Left renal pelvis (tissue), 4 donors: ENCODE results near the gene MSL1. TPM values are rescaled to one million over a fixed set of nuclear protein-coding genes. Genes with fewer than 3 reads are reported as not detected.

Source experiments
- DNase-seq, 4 donors: peaks; one replicate each; pipeline ENCODE4 v3.0.0-alpha.2; 2013; ENCODE audit warnings: low read depth in 4 of 4, low spot score in 3 of 4
- polyA plus RNA-seq, 4 donors: library from polyadenylated mRNA; unstranded; fragments of 120-200 nt; gene quantifications; one replicate each; pipeline ENCODE4 v1.2.1, GENCODE V29; 2013; ENCODE audit not compliant: insufficient read length in 4 of 4

The MSL1 gene
- polyA plus RNA-seq, 4 donors = 166 to 177 (median 173) TPM

DNA sequence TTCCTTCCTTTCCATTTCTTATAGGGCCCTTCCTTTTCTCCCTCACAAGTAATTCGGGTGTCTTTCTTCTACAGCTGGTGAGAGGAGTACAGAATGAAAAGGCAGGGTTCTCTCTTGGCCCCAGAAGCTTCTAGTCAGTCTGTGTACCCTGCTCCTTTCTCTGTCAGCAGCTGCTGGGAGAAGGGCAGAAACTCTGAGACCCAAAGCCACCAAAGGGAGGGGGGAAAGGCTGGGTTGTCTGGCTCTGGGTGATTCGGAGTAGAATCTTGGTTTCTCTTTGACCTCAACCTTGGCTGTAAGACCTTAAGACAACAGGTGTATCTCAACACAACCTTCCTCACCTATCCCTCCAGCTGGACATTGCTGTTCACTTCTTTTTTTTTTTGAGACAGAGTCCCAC, 18.1 kb upstream of the MSL1 start:
- DNase-seq = no peak

- no peak for DNase-seq
Measured at GRCh38 chr17:40104594-40105486, 16.9 kb upstream of the MSL1 start.

DNA sequence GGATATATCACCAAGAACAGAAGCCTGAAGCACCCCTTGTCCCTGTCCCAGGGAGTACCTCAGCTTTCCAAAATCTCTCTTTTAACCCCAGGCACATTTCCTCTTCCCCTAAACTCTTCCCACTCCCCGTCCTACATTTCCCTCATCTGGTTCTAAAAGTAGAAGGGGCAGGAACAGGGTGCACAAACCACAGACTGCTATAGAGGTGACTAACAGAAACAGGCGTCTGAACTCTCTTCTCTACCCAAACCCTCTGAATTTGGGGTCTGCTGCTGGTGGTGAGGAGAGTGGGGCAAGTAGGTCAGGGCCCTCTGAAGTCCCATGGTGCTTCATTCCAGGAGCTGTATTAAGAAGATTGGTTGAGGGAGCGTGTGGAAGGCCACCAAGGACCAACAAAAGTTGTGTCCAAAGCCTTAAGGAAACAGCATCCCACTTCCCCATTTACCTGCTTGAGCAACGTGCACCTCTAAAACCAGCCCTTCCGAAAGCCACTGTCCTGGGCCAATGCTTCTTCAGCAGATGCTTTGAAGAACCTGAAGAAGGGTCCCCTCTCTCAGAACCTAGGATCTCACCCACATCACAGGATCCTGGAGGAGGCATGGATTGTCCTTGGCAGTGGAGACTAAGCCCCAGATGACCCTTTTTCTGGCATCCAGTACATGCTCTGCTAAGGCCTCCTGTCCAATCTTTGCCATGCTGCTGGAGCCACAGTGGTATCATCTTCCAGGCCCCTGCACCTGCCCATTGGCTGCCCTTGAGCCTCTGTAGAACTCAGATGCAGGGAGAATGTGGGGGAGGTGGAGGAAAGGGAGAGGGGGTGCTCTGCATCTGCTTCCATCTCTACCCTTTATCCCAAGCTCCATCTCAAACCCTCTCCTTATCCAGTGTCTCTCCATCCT, 15.7 kb upstream of the MSL1 start:
- DNase-seq = no peak

GRCh38 chr17:40106760-40107521, 14.8 kb upstream of the MSL1 start:
- DNase-seq = no peak

GRCh38 chr17:40107522-40108174, 14.1 kb upstream of the MSL1 start:
- no peak for DNase-seq

DNA sequence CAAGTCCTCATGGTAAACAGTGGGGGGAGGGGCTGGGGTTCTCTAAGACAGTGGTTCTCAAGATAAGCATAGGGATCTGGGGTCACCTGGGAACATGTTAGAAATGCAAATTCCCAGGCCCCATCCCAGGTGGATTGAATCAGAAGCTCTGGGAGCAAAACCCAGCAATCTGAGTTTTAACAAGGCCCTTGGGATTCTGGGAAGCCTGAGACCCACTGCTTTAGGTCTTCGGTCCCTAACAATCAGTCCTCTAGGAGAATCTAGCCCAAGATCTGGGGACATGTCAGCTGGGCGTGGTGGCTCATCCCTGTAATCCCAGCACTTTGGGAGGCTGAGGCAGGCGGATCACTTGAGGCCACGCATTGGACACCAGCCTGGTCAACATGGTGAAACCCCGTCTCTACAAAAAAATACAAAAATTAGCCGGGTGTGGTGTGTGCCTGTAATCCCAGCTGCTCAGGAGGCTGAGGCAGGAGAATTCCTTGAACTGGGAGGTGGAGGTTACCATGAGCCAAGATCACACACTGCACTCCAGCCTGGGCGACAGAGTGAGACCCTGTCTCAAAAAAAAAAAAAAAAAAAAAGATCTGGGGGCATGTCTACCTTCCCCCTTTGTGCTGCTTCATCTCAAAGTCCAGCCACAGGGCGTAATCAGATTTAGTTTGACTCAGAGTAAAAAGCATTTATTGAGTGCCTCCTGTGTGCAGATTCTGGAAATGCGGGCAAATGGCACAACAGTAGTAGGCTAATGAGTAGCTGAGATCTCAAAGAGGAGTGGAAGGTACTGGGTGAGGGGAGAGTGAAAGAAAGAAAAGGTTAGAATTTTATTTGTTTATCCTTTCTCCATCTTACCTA, 12.6 kb upstream of the MSL1 start:
- DNase-seq = no peak

DNA sequence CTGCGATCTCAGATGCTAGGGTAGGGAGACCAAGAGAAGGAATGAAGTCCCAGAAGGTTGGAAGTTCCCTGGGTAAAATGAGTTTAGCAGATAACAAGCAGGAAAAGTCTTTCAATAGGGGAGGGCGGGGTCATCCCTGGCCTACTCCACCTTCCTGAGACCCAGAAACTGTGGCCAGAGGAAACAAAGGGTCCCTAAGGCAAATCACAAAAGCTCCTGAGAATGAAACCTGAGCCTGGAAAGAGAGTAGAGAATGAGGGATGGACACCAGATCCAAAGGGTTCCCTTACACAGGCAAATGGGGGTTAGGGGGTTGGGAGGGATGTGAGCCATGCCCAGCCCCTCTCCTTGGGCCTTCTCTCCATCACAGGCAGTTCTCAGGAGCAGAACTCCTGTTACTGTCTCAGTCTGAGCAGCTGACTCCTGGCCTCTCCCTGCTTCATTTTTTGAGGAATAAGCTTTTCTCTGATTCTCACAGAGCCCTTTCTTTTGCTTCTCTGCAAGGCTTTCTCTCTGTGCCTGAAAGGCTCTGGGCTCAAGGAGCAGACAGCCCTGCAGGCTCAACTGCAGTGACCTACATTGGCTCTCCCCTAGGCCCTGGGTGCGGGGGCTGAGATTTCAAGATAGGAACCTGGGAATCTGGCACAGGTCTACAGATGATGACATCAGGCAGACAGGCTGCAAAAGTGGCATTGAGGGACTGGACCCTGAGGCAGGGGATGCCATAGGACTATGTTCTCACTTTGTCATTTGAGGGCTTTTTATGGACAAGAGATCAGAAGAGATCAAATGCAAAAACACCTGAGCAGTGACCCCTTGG, 11.5 kb upstream of the MSL1 start:
- DNase-seq = no peak

GRCh38 chr17:40111221-40112128, 10.3 kb upstream of the MSL1 start:
- DNase-seq = peak; percentile 87 to 94 (median 90)

DNA sequence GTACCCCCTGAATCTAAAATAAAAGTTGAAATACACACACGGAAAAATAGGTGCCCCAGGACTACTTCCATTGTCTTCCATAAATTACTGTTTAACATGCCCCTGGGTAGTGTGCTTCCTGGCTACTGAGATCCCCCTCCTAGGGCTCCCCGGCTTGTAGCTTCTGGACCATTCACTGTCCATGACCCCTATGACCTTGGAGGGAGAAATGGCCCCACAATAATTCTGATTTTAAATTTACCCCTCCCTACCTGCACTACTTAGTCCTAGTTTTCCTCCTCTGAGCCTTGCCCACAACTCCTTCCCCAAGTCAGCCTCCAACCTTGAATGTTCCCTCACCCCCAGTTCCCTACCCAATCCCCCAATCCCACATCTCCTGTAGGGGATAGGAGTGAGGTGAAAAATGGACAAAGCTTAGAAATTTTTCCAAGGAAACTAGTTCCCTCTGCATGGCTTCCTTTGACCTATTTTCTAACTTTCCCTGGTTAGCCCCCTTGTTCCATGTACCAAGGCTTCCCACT, 9.5 kb upstream of the MSL1 start:
- DNase-seq = no peak

DNA sequence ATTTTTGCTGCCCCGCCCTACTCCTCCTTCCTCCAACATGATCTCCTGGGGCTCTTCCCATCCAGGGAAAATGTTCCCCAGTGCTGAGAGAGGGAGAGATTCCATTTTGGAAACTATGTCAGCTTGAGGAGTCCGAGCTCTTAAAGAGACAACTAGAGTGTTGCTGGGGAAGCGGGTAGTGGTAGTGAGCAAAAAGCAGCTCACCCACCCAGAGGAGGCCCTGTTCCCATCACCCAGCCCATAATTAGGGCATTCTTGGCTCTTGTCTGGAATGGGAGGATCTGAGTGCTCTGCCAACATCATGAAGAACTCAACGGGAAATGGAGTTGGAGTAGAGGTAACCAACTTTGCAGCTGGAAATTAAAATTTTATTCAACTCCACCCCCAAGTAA, 9.1 kb upstream of the MSL1 start:
- no peak for DNase-seq

DNA sequence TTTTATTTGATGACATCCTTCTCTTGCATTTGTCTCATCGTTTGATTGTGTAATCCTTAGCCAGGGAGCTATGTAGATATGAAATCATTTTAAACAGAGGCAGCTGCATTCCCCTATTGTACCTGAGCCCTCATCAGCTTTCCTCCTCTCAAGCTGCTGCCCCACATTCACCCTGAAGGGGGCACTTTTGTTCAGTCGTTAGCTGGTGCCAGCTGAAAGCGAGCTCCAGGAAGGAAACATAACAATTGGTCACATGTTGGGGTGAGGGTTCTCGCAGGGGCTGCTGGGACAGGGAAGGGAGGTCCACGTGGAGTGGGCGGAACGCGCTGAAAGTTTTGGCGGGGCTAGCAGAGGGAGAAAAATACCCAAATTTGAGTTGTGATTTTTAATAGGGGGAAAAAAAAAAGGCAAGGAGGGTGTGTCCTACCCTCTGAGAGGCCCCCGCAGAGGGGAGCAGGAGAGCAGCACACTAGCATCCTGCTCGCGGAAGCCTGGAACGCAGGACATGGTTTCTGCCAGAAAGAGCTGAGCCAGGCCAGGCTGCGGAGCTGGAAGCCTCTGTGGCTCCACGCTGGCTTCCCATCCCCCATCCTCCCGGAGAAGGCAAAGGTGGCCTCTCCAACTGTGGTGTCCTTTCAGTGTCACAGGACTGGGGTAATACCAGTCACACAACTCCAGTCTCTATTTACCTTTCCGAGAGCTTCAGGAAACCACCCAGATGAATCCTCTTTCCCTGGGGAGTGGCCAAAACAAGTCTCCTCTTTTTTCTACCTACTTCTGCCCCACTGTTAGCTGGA, 8.5 kb upstream of the MSL1 start:
- peak in 3 of 4 donors; percentile 88 to 92 (median 91) for DNase-seq

- no peak for DNase-seq
Measured at GRCh38 chr17:40113907-40114245, 7.9 kb upstream of the MSL1 start.

GRCh38 chr17:40115101-40115436, 6.7 kb upstream of the MSL1 start:
- DNase-seq = no peak

GRCh38 chr17:40122136-40122998, 596 bp downstream of the MSL1 start:
- DNase-seq = no peak

DNA sequence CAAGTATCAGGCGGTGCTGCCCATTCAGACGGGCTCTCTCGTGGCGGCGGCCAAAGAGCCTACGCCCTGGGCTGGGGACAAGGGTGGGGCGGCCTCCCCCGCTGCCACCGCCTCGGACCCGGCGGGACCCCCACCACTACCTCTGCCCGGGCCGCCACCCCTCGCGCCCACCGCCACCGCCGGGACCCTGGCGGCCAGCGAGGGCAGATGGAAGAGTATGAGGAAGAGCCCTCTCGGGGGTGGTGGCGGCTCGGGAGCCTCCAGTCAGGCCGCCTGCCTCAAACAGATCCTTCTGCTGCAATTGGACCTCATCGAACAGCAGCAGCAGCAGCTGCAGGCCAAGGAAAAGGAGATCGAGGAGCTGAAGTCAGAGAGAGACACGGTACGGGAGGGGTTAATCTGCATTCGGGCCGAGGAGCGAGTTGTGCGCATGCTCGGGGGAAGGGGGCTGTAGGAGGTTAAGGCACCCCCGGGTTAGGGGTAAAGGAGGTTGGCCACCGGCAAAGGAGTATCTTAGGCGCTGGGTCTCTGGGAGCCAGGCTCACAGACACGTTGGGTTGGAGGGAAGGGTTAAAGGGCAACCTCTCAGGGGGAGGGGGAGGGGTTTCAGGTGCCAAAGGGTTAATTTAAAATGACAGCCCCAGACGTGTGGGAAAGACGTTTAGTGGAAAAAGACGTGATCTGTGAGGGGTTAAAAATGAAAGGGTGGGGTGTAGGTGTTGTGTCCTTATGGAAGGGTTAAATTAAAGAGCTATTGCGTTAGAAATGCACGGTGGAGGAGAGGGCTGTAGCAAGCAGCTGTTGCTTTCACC, 1.4 kb downstream of the MSL1 start:
- DNase-seq = no peak
